HEK293 (cell line): ENCODE data around the gene GNB5.
A peak's percentile ranks its signal among the peaks of the same experiment; 100 is the strongest.

Experiments
- CTCF ChIA-PET: fragments of 350-600 bp; formaldehyde crosslinking; extraction: SDS; loops from one replicate; lab custom pipeline; 2021; ENCODE audit warnings: antibody characterized with exemption; lab: Yijun Ruan, JAX
- POLR2A ChIA-PET: fragments of 300-600 bp; formaldehyde crosslinking; extraction: SDS; loops from one replicate; lab custom pipeline; 2020; ENCODE audit warnings: antibody characterized with exemption, inconsistent platforms; lab: Yijun Ruan, JAX
- H3K27ac ChIP-seq: fragments of 200-500 bp; sonication (Bioruptor generic); 2 replicates; pipeline ENCODE4 v1.5.1; 2014; ENCODE audit warnings: low read depth, low read length, control low read depth, inconsistent platforms; ENCODE audit errors: extremely low read depth
- H3K36me3 ChIP-seq, 2 experiments: fragments of 200-500 bp in 1 of 2; sonication (Bioruptor generic) in 1 of 2; 1 replicate in 1 of 2; 2 replicates in 1 of 2; pipeline ENCODE4 v1.5.1; 2014 to 2017; ENCODE audit warnings: inconsistent platforms in 2 of 2, low read length in 2 of 2; ENCODE audit not compliant: control insufficient read depth in 2 of 2, insufficient read depth in 1 of 2
- H3K4me1 ChIP-seq: fragments of 200-500 bp; sonication (Bioruptor generic); 2 replicates; pipeline ENCODE4 v1.5.1; 2014; ENCODE audit warnings: mild to moderate bottlenecking, low read length, inconsistent platforms; ENCODE audit not compliant: control insufficient read depth, insufficient read depth
- H3K4me3 ChIP-seq: 2 replicates; pipeline ENCODE4 v1.5.1; 2011; ENCODE audit warnings: low read depth, mild to moderate bottlenecking, control low read depth, low read length, moderate library complexity
- H3K9me3 ChIP-seq: fragments of 200-500 bp; sonication (Bioruptor generic); 2 replicates; pipeline ENCODE4 v1.5.1; 2014; ENCODE audit warnings: low read depth, low read length, inconsistent platforms; ENCODE audit not compliant: control insufficient read depth, insufficient read depth
- RBAK ChIP-seq: fragments of 450-650 bp; formaldehyde crosslinking; IDR thresholded peaks from 2 replicates; pipeline ENCODE4 v1.5.1; 2016; ENCODE audit warnings: missing biosample characterization, missing genetic modification characterization
- ZBTB1 ChIP-seq: fragments of 450-650 bp; formaldehyde crosslinking; IDR thresholded peaks from 2 replicates; pipeline ENCODE4 v1.5.1; 2016; ENCODE audit warnings: missing biosample characterization, missing genetic modification characterization
- ZBTB6 ChIP-seq: fragments of 450-650 bp; formaldehyde crosslinking; IDR thresholded peaks from 2 replicates; pipeline ENCODE4 v1.5.1; 2017; ENCODE audit warnings: missing biosample characterization, missing genetic modification characterization
- ZIC2 ChIP-seq: fragments of 450-650 bp; formaldehyde crosslinking; IDR thresholded peaks from 2 replicates; pipeline ENCODE4 v1.5.1; 2016; ENCODE audit warnings: missing biosample characterization, missing genetic modification characterization
- ZNF10 ChIP-seq: fragments of 450-650 bp; formaldehyde crosslinking; IDR thresholded peaks from 2 replicates; pipeline ENCODE4 v1.5.1; 2017; ENCODE audit warnings: missing biosample characterization, missing genetic modification characterization
- ZNF157 ChIP-seq: fragments of 450-650 bp; formaldehyde crosslinking; IDR thresholded peaks from 2 replicates; pipeline ENCODE4 v1.5.1; 2016; ENCODE audit warnings: missing biosample characterization, missing genetic modification characterization
- ZNF211 ChIP-seq: fragments of 450-650 bp; formaldehyde crosslinking; IDR thresholded peaks from 2 replicates; pipeline ENCODE4 v1.5.1; 2016; ENCODE audit warnings: low read depth, missing biosample characterization, missing genetic modification characterization
- ZNF23 ChIP-seq: fragments of 450-650 bp; formaldehyde crosslinking; IDR thresholded peaks from 2 replicates; pipeline ENCODE4 v1.5.1; 2016; ENCODE audit warnings: missing biosample characterization, missing genetic modification characterization, borderline replicate concordance
- ZNF266 ChIP-seq: fragments of 450-650 bp; formaldehyde crosslinking; IDR thresholded peaks from 2 replicates; pipeline ENCODE4 v1.5.1; 2016; ENCODE audit warnings: missing biosample characterization, missing genetic modification characterization, low read depth
- ZNF37A ChIP-seq: fragments of 450-650 bp; IDR thresholded peaks from 2 replicates; pipeline ENCODE4 v1.5.1; 2018; ENCODE audit warnings: missing biosample characterization, missing genetic modification characterization
- ZNF521 ChIP-seq: fragments of 450-650 bp; formaldehyde crosslinking; IDR thresholded peaks from 2 replicates; pipeline ENCODE4 v1.5.1; 2017; ENCODE audit warnings: missing biosample characterization, mild to moderate bottlenecking, missing genetic modification characterization
- ZNF558 ChIP-seq: fragments of 450-650 bp; formaldehyde crosslinking; IDR thresholded peaks from 2 replicates; pipeline ENCODE4 v1.5.1; 2016; ENCODE audit warnings: missing biosample characterization, missing genetic modification characterization
- ZNF621 ChIP-seq: fragments of 450-650 bp; formaldehyde crosslinking; IDR thresholded peaks from 2 replicates; pipeline ENCODE4 v1.5.1; 2017; ENCODE audit warnings: missing biosample characterization, missing genetic modification characterization
- ZNF660 ChIP-seq: fragments of 450-650 bp; IDR thresholded peaks from 2 replicates; pipeline ENCODE4 v1.5.1; 2018; ENCODE audit warnings: missing biosample characterization, mild to moderate bottlenecking, missing genetic modification characterization
- ZNF670 ChIP-seq: fragments of 450-650 bp; formaldehyde crosslinking; IDR thresholded peaks from 2 replicates; pipeline ENCODE4 v1.5.1; 2016; ENCODE audit warnings: missing biosample characterization, missing genetic modification characterization, low read depth
- TF ChIP-seq, protein P1 (sequence below): fragments of 450-650 bp; formaldehyde crosslinking; conservative IDR thresholded peaks from 2 replicates; pipeline ENCODE4 v1.5.1; 2016; ENCODE audit warnings: low read depth, missing biosample characterization, missing genetic modification characterization
- TF ChIP-seq, protein P2 (sequence below): IDR thresholded peaks from 2 replicates; pipeline ENCODE4 v1.6.1; 2011; ENCODE audit warnings: mild to moderate bottlenecking, low read depth, low read length, borderline replicate concordance

The GNB5 gene

DNA sequence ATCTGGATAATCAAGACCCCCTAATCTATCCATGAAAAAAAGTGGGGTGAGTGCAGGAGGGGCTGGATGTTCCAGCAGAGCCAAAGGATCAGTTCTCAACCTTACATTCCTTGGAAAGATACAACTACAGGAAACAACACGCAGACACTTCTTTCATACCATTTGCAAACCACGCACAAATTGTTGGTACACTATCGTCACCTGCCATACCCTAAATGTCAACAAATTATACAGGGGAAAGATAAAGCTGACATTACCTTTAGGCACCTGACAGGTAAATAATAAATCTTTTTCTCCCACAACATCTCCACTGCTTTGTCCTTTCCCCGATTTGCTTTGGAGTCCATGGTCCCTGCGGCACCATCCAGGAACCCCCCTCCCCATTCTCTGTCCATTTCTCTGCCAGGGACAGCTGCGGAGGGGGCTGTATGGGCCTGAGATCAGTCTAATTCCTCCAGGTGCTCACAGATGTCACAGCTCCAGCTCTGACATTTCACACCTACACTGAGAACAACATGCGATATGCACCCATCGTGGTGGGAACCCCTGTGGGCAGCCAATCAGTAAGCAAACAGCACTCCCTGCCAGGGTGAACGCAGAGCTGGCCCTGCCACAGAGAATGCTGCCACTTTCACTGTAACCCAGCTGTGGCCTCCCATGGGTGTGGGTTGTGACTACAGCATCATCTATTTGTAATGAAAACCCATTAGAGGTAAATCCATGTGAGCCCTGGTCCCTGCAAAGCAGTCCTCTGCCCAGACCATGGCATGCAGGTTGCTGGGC is 41.0 kb downstream of the GNB5 start:
- Histone ChIP-seq H3K4me1 (no peaks in the 10 kb centered on the region), H3K27ac (no peak overlapping the region), H3K4me3 (no peak overlapping the region), H3K9me3 (no peaks in the 10 kb centered on the region), H3K36me3 (peaks cover 0 to 35% of the 10 kb centered on the region in 2 experiments; a peak in 2 of 3 replicates)
- ChIA-PET CTCF (interaction anchor here (0.7 kb wide), 1 partner anchor 46 kb away, joined by 3 read pairs; no protein-coding TSS in a partner anchor), POLR2A (no interaction called here)
- TF ChIP-seq ZIC2 (peak; percentile 40; the same call in 1 of the 2 replicates), ZBTB6 (tag by site-specific recombination) (no peak)

DNA sequence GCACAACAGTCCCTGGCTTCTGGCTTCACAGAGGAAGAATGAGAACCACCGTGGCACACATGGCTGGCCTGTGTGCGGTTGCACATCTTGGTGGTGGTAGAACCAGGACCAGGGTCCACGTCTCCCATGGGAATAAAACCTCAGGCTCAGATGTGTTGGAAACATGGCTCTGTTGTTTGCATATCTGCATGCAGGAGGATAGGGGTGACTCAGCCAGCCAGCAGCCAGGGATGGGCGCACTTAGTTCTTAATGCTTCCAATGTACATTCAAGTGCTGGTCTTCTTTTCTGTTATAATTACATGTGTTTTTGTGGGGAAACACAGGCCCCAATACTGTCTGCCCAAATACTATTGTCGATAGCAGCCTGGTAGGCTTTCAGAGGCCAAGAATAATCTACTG is 42.8 kb downstream of the GNB5 start:
- CTCF ChIA-PET, result interaction anchor here (0.9 kb wide), 1 partner anchor 578 kb away, joined by 3 read pairs; no protein-coding TSS in a partner anchor
- TF ChIP-seq ZBTB1 (no peak), ZNF23 (tag by site-specific recombination) (no peak), ZNF211 (tag by site-specific recombination) (no peak), ZNF266 (no peak), ZNF521 (tag by site-specific recombination) (no peak), ZNF670 (no peak), ZNF37A (tag by site-specific recombination) (no peak), ZNF558 (tag by site-specific recombination) (no peak), ZNF621 (no peak), ZNF660 (tag by site-specific recombination) (no peak)
- TF ChIP-seq, protein P1, sequence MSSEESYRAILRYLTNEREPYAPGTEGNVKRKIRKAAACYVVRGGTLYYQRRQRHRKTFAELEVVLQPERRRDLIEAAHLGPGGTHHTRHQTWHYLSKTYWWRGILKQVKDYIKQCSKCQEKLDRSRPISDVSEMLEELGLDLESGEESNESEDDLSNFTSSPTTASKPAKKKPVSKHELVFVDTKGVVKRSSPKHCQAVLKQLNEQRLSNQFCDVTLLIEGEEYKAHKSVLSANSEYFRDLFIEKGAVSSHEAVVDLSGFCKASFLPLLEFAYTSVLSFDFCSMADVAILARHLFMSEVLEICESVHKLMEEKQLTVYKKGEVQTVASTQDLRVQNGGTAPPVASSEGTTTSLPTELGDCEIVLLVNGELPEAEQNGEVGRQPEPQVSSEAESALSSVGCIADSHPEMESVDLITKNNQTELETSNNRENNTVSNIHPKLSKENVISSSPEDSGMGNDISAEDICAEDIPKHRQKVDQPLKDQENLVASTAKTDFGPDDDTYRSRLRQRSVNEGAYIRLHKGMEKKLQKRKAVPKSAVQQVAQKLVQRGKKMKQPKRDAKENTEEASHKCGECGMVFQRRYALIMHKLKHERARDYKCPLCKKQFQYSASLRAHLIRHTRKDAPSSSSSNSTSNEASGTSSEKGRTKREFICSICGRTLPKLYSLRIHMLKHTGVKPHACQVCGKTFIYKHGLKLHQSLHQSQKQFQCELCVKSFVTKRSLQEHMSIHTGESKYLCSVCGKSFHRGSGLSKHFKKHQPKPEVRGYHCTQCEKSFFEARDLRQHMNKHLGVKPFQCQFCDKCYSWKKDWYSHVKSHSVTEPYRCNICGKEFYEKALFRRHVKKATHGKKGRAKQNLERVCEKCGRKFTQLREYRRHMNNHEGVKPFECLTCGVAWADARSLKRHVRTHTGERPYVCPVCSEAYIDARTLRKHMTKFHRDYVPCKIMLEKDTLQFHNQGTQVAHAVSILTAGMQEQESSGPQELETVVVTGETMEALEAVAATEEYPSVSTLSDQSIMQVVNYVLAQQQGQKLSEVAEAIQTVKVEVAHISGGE (tag by site-specific recombination), result no peak
- H3K27ac ChIP-seq, result no peak overlapping the region
- H3K9me3 ChIP-seq, result no peaks in the 10 kb centered on the region
- peaks cover 0 to 42% of the 10 kb centered on the region in 2 experiments; a peak in 2 of 3 replicates for H3K36me3 ChIP-seq
- POLR2A ChIA-PET, result no interaction called here
- H3K4me1 ChIP-seq, result no peaks in the 10 kb centered on the region
- H3K4me3 ChIP-seq, result no peak overlapping the region

GRCh38 chr15:52146776-52147175 is 44.4 kb downstream of the GNB5 start:
- Histone ChIP-seq H3K9me3 (no peaks in the 10 kb centered on the region), H3K36me3 (peaks cover 0 to 39% of the 10 kb centered on the region in 2 experiments; a peak in 2 of 3 replicates), H3K4me1 (no peaks in the 10 kb centered on the region), H3K4me3 (no peak overlapping the region), H3K27ac (no peak overlapping the region)
- TF ChIP-seq RBAK (tag by site-specific recombination) (no peak), ZNF10 (tag by site-specific recombination) (no peak), ZNF157 (no peak)
- TF ChIP-seq, protein P2, sequence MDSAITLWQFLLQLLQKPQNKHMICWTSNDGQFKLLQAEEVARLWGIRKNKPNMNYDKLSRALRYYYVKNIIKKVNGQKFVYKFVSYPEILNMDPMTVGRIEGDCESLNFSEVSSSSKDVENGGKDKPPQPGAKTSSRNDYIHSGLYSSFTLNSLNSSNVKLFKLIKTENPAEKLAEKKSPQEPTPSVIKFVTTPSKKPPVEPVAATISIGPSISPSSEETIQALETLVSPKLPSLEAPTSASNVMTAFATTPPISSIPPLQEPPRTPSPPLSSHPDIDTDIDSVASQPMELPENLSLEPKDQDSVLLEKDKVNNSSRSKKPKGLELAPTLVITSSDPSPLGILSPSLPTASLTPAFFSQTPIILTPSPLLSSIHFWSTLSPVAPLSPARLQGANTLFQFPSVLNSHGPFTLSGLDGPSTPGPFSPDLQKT, result no peak
- ChIA-PET CTCF (interaction anchor here (0.9 kb wide), 1 partner anchor 62 kb away, joined by 3 read pairs; no protein-coding TSS in a partner anchor), POLR2A (no interaction called here)
